ENCODE data around the gene PDYN.

- TF ChIP-seq CTCF (IDR thresholded peaks at IDR 0.05 in 8 of 11, conservative IDR thresholded peaks at IDR 0.05 in 3 of 11) (no peak), POLR2A (IDR thresholded peaks at IDR 0.05) (no peak)
These were observed 10.3 kb upstream of the PDYN start for GRCh38 chr20:2004171-2004570.

Measured in spleen (tissue), 7 donors.